GM15510 (cell line): ENCODE results near the gene UBAC1.

Experiments
- POLR2A ChIP-seq: IDR thresholded peaks from 3 replicates; pipeline ENCODE4 v1.6.1; 2011; ENCODE audit warnings: borderline replicate concordance; ENCODE audit not compliant: insufficient read length; ENCODE audit errors: extremely low read depth

The UBAC1 gene

GRCh38 chr9:135961277-135961715, at the start of gene UBAC1:
UBAC1 (minus strand) TSS chr9:135961373; CDS start chr9:135961162, 211 bp downstream.
- TF ChIP-seq POLR2A = no peak

GRCh38 chr9:136010615-136011361, 49.6 kb upstream of the UBAC1 start:
- no peak for TF ChIP-seq POLR2A

DNA sequence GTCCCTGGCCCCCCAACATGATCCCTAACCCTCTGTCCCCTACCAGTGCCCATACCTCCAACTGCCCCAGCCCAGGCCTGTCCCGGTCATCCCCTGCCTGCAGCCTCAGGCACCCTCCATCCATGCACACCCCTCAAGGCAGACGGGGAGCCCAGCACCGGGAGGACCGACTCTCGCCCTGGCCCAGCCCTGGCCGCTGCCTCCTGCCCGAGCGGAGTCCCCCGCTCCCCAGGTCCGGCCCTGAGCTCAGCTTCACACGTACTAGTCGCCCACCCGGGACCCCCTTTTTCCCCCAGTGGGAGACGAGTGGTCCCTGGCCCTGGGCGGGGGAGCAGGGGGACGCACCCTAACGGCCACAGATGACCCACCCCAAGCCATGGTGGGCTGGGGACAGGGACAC, 49.0 kb upstream of the UBAC1 start:
- no peak for TF ChIP-seq POLR2A

GRCh38 chr9:136009516-136009915, 48.3 kb upstream of the UBAC1 start:
- TF ChIP-seq POLR2A = no peak

GRCh38 chr9:136008693-136008997, 47.5 kb upstream of the UBAC1 start:
- TF ChIP-seq POLR2A = no peak

DNA sequence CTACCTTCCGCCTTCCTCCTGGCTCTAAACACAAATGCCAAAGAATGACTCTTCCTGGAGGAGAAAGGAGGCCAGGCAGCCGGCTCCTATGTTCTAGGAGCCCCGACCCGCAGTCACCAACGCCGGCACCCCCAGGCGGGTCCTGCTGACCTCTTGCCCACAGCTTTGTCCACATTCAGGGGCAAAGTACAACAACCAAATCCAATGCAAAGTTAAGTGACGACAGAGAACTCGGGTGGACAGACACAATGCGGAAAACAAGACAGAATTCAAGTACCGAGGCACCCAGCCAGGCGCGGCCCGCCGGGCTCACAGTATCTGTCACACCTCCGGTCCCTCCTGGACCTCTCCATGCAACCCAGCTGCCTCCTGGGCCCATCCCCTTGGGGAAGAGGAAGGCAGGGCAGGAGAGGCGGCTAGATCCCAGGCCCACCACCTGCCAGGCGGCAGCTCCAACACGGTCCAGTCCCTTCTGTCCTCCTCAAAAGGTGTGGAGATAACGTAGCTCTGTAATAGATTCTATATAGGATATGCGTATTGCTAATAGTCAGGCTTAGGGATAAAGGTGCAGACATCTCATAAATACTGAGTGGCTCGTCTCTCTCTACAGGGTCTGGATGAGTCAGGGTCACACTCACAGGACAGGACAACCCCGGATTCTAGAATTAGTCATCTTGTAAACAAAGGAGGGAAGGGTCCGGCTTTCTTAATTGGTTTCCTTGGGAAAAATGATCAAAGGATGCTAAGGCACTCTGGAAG, 46.9 kb upstream of the UBAC1 start:
- TF ChIP-seq POLR2A = no peak

- TF ChIP-seq POLR2A = no peak
Observed at GRCh38 chr9:136007276-136007933, 46.2 kb upstream of the UBAC1 start.

- TF ChIP-seq POLR2A = no peak
Observed at GRCh38 chr9:136006169-136006568, 45.0 kb upstream of the UBAC1 start.

GRCh38 chr9:136004712-136005111, 43.5 kb upstream of the UBAC1 start:
- no peak for TF ChIP-seq POLR2A

- no peak for TF ChIP-seq POLR2A
Observed at GRCh38 chr9:136004219-136004618, 43.0 kb upstream of the UBAC1 start.

- no peak for TF ChIP-seq POLR2A
Observed at GRCh38 chr9:136003411-136004218, 42.4 kb upstream of the UBAC1 start.

GRCh38 chr9:136002881-136003280, 41.7 kb upstream of the UBAC1 start:
- TF ChIP-seq POLR2A = no peak

GRCh38 chr9:136002215-136002614, 41.0 kb upstream of the UBAC1 start:
- no peak for TF ChIP-seq POLR2A

- no peak for TF ChIP-seq POLR2A
Observed at GRCh38 chr9:136001231-136001630, 40.1 kb upstream of the UBAC1 start.
